SK-N-SH (cell line): ENCODE data around the gene NCAPD3.

ENCODE experiments used
- EZH2phosphoT487 ChIP-seq: fragments of 200-600 bp; sonication (generic); IDR thresholded peaks from 2 replicates; pipeline ENCODE4 v1.6.1; 2017; ENCODE audit warnings: low read depth, mixed run types, mild to moderate bottlenecking, antibody characterized with exemption, moderate library complexity, borderline replicate concordance
- FOSL2 ChIP-seq: IDR thresholded peaks from 2 replicates; pipeline ENCODE4 v1.4.0; 2012; ENCODE audit warnings: low read depth, mild to moderate bottlenecking, moderate library complexity, borderline replicate concordance
- POLR2AphosphoS5 ChIP-seq: IDR thresholded peaks from 2 replicates; pipeline ENCODE4 v1.6.1; 2012; ENCODE audit warnings: low read depth, low read length
- TF ChIP-seq, protein P1 (sequence below): fragments of 150-350 bp; IDR thresholded peaks from 2 replicates; pipeline ENCODE4 v1.6.1; 2017; ENCODE audit warnings: antibody characterized with exemption, low read length, low read depth, borderline replicate concordance

- no peak for TF ChIP-seq POLR2AphosphoS5
- TF ChIP-seq, protein P1, sequence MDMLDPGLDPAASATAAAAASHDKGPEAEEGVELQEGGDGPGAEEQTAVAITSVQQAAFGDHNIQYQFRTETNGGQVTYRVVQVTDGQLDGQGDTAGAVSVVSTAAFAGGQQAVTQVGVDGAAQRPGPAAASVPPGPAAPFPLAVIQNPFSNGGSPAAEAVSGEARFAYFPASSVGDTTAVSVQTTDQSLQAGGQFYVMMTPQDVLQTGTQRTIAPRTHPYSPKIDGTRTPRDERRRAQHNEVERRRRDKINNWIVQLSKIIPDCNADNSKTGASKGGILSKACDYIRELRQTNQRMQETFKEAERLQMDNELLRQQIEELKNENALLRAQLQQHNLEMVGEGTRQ, result no peak
- no peak for TF ChIP-seq EZH2phosphoT487
- TF ChIP-seq FOSL2, result no peak
Measured at GRCh38 chr11:134155946-134156865, 67.6 kb downstream of the NCAPD3 start.
